ENCODE data around the gene GPATCH4.

- TF ChIP-seq CTCF (IDR thresholded peaks at IDR 0.05) (no peak), POLR2A (IDR thresholded peaks at IDR 0.05) (no peak)
Observed at GRCh38 chr1:156553860-156554485, 47.3 kb downstream of the GPATCH4 start.
